ENCODE data around the gene PDCD5.

- TF ChIP-seq, protein P1, sequence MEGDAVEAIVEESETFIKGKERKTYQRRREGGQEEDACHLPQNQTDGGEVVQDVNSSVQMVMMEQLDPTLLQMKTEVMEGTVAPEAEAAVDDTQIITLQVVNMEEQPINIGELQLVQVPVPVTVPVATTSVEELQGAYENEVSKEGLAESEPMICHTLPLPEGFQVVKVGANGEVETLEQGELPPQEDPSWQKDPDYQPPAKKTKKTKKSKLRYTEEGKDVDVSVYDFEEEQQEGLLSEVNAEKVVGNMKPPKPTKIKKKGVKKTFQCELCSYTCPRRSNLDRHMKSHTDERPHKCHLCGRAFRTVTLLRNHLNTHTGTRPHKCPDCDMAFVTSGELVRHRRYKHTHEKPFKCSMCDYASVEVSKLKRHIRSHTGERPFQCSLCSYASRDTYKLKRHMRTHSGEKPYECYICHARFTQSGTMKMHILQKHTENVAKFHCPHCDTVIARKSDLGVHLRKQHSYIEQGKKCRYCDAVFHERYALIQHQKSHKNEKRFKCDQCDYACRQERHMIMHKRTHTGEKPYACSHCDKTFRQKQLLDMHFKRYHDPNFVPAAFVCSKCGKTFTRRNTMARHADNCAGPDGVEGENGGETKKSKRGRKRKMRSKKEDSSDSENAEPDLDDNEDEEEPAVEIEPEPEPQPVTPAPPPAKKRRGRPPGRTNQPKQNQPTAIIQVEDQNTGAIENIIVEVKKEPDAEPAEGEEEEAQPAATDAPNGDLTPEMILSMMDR (conservative IDR thresholded peaks at IDR 0.05; ENCODE audit: low read depth, low read length) = no peak
- TF ChIP-seq EZH2 (IDR thresholded peaks at IDR 0.05; ENCODE audit: borderline replicate concordance, low read depth, low read length, poor library complexity, severe bottlenecking) = no peak
Measured at GRCh38 chr19:32573492-32573794, 7.5 kb upstream of the PDCD5 start.

Data from A673 (cell line).